Sciatic nerve (tissue), 2 donors: ENCODE results near the gene CPVL. TPM values are rescaled to one million over a fixed set of nuclear protein-coding genes. Genes with fewer than 3 reads are reported as not detected.

Source experiments
- ATAC-seq: fragments of 200-7000 bp; cut with Tn5 transposase; one replicate; pipeline ENCODE4 v1.9.1; 2020; ENCODE audit warnings: mild to moderate bottlenecking, moderate library complexity
- DNase-seq: peaks from one replicate; pipeline ENCODE4 v3.0.0-alpha.2; 2020; ENCODE audit warnings: low spot score
- intact Hi-C: fragments of 100-400 bp; cut with DNase I; formaldehyde crosslinking; loops from one replicate; pipeline ENCODE4 v1.14.2; 2022
- total RNA-seq: library from RNA; stranded (reverse); fragmentation: NEBNext Ultra II Directional; extraction: Animal tissue kit (Norgen Biotek cat#: 25700); gene quantifications from one replicate; pipeline ENCODE4 v1.2.1, GENCODE V29; 2021
- donor health status: DM: no; HTN: no; CAD: no.
- donor health status: DM: no; HTN: no; CAD: no.

Gene CPVL
- total RNA-seq, 1 donor from 2014 or later, result 21.5 TPM

DNA sequence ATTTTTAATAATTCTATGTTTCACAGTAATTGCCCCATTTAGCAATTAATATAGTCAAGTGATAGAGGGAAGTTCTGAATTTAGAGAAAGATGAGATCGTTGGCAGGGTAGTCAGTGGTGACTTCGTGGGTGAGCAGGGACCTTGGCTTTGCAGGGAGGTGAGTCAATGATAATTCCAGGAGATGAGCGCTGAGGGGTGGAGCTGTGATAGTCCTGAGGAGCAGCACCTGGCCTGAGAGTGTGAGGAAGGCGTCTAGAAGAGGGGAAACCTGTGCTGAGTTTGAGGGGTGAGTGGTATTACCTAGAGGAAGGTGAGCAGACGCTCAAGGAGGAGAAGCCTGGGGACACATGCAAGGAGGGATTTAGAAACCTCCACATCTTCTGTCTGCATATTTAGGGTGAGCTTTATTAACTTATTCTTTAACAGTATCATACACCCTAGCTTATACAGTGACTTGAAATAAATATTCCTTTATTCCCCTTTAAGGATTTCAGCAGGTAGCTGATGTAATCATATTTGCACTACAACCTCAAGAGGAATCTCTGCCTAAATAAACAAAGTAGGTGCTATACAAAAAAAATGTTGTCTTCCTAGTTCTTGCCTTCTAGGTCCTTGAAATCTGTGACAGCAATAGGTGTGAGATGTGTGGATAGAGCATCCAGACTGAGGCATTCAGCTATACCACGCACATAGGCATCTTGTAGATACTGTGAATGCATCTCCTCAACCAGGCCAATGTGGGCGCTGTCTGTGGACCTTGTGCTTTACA lies 186.1 kb downstream of the CPVL start:
- ATAC-seq (no peak), DNase-seq (no peak)
- intact Hi-C loops, result no loop called here

DNA sequence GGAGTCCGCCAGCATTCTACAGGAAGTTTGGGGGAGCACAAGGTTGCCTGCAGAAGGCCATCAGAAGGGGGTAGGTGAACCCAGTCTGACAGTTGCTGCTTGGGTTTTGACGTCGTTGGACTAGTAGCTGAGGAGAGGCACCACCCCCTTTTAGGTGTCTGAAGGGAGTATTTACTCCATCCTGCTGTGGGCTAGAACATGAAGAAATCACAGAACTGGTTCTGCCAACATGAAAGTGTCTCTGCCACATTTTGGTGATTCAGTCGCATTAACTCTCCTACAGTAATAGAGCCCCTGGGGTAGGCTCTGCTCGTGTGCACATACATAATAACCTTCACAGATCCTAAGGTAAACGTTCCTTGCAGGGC lies 187.4 kb downstream of the CPVL start:
- no peak for ATAC-seq
- intact Hi-C loops, result no loop called here
- DNase-seq, result no peak

DNA sequence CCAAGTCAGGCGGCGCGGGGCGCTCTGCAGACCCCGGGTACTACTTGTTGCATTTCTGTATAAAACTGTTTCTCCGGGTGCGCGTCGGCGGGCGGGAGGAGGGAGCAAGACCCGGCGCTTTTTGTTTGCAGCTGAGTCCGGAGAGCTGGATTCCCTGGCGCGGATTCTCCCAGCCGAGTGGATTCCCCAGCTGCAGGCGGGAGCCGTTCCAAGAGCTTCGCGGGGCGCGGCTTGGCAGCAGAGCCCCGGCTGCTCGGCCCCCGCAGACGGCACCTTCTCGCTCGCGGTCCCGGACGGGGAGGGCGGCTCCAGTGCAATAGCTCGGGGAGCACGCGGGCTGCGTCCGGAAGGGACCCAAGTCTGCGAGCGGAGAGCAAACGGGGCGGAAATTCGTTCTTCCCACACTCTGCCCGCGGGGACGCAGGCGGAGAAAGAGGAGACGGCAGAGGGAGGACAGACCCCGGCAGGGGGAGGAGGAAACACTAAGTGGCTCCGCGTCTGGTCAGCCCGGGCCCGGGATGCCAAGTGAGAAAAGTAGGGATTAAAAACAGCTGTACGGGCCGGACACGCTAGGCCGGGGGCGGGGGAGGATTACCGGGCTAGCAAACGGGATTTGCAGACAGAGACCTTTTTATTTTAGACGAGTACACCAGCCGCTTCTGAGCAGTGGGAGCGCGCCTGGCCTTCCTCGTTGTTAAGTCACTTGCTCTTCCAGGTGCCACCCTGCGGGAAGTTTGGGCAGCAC lies 187.9 kb downstream of the CPVL start, which contains the start of gene TRIL:
Gene TRIL, minus strand, starts transcription at position 96 of the 745 bp plus-strand sequence. CDS start 284 bp downstream, outside the sequence.
- DNase-seq (peak; percentile 84), ATAC-seq (peak; percentile 74)
- intact Hi-C loops, result no loop called here

- DNase-seq (no peak), ATAC-seq (peak; percentile 28)
- intact Hi-C loops, result no loop called here
These were observed 188.5 kb downstream of the CPVL start for GRCh38 chr7:28957751-28958234.

DNA sequence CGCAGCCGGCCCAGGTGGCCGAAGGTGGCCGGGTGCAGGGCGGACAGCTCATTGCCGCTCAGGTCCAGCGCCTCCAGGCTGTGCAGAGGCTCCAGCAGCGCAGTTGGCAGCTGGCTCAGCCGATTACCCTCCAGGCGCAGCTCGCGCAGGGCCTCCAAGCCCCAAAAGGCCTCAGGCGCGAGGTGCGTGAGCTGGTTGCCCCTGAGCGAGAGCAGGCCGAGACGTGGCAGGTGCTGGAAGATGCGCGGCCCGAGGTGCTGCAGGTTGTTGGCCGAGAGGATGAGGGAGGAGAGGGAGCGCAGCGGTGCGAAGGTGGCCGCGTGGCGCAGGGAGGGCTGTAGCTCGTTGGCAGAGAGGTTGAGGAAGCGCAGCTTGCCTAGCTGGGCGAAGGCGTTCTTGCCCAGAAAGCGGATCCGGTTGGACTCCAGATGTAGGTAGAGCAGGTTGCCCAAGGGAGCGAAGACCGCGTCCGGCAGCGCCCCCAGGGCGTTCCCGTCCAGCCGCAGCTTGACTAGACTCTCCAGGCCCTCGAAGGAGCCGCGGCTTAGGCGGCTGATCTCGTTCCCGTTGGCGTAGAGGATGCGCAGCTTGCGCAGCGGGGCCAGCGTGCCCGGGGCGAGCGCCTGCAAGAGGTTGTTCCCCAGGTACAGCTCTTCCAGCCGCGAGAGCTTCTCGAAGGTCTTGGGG lies 189.1 kb downstream of the CPVL start:
- DNase-seq (peak; percentile 60), ATAC-seq (peak; percentile 35)
- intact Hi-C loops, result no loop called here

GRCh38 chr7:28956608-28957063 lies 189.7 kb downstream of the CPVL start:
- intact Hi-C loops, result no loop called here
- DNase-seq, result peak; percentile 71
- ATAC-seq, result peak; percentile 61

GRCh38 chr7:28955718-28956607 lies 190.4 kb downstream of the CPVL start:
- peak; percentile 85 for DNase-seq
- intact Hi-C loops, result no loop called here

GRCh38 chr7:28955356-28955717 lies 191.0 kb downstream of the CPVL start:
- intact Hi-C loops, result no loop called here
- no peak for DNase-seq
- no peak for ATAC-seq

More at GRCh38 chr7:28955718-28956607, 190.4 kb downstream of the CPVL start:
- peak; percentile 38 for ATAC-seq

DNA sequence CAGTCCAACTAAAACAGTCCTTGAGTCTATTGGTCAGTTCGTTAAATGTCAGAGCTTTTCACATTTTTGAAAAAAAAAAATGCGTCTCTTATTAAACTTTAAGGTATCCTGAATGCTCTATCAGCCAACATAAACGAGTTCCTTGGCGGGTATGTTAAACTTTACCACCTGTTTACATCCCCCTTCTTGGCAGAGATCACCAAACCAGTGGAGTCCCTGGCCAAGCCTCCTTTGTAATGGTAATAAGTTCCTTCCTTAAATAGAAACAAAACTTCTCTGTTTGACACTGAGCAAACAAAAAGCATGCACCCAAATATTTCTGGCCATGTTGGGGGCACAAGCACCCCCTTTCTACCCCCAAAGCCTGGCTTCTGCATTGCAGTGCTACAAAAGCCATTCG lies 191.4 kb downstream of the CPVL start:
- intact Hi-C loops, result no loop called here
- DNase-seq (no peak), ATAC-seq (no peak)

- DNase-seq, result no peak
- ATAC-seq, result no peak
- intact Hi-C loops, result no loop called here
These were observed 191.9 kb downstream of the CPVL start for GRCh38 chr7:28954471-28954870.

- no peak for DNase-seq
- intact Hi-C loops, result no loop called here
- no peak for ATAC-seq
These were observed 192.7 kb downstream of the CPVL start for GRCh38 chr7:28953633-28954032.

Other genes starting within 250 kb of the CPVL start
- gene TRIL, start 188.2 kb downstream of the CPVL start, total RNA-seq, result 9.7 TPM
- 10.9 TPM for gene CHN2, start 48.2 kb upstream of the CPVL start, total RNA-seq